ENCODE data around the gene EIF2S1.

EIF2S1 gene

GRCh38 chr14:67416810-67417209 is 56.7 kb downstream of the EIF2S1 start:
- no peak overlapping the region for H2BK5ac ChIP-seq (ENCODE audit: low read length)
- WGBS (ENCODE audit: extremely low coverage, insufficient coverage, low lambda C conversion rate) = no CpG with 5 or more reads among the region's 2 CpGs
- H3K56ac ChIP-seq (ENCODE audit: low read length) = no peak overlapping the region
- DNase-seq = no peak
- no peak overlapping the region for H3K27ac ChIP-seq (ENCODE audit: low read depth, low read length)
- no peaks in the 10 kb centered on the region for H3K79me1 ChIP-seq (ENCODE audit: low read length)
- no peak overlapping the region for H2BK15ac ChIP-seq (replicated peaks; ENCODE audit: low read depth)
- H3K18ac ChIP-seq (ENCODE audit: low read length) = no peak overlapping the region
- no peak overlapping the region for H2AK5ac ChIP-seq (ENCODE audit: low read length)
- no peaks in the 10 kb centered on the region for H3K4me1 ChIP-seq (ENCODE audit: control insufficient read depth, low read depth, low read length)
- H4K5ac ChIP-seq (ENCODE audit: low read length) = no peak overlapping the region
- H3K4me2 ChIP-seq (ENCODE audit: low read length) = no peak overlapping the region
- H3K27me3 ChIP-seq (ENCODE audit: insufficient read depth, low read length, poor library complexity) = no peaks in the 10 kb centered on the region
- no peak overlapping the region for H3K23ac ChIP-seq (ENCODE audit: low read length)
- no peak overlapping the region for H2BK120ac ChIP-seq (ENCODE audit: low read depth, low read length)
- no peak overlapping the region for H3K4ac ChIP-seq (ENCODE audit: low read depth, low read length)
- H3K36me3 ChIP-seq (ENCODE audit: control insufficient read depth, insufficient read depth, low read length) = no peaks in the 10 kb centered on the region
- H4K8ac ChIP-seq (ENCODE audit: low read depth, low read length) = no peak overlapping the region
- no peaks in the 10 kb centered on the region for H3K79me2 ChIP-seq (ENCODE audit: control insufficient read depth, insufficient read depth, low read length)
- H3K4me3 ChIP-seq (ENCODE audit: low read length) = no peak overlapping the region
- H3K9ac ChIP-seq (ENCODE audit: low read length) = no peak overlapping the region

- Histone ChIP-seq H3K56ac (ENCODE audit: low read length) (no peak overlapping the region), H3K27ac (ENCODE audit: low read depth, low read length) (no peak overlapping the region), H3K79me1 (ENCODE audit: low read length) (no peaks in the 10 kb centered on the region), H3K36me3 (ENCODE audit: control insufficient read depth, insufficient read depth, low read length) (no peaks in the 10 kb centered on the region), H3K4ac (ENCODE audit: low read depth, low read length) (no peak overlapping the region), H2BK5ac (ENCODE audit: low read length) (no peak overlapping the region), H4K5ac (ENCODE audit: low read length) (no peak overlapping the region), H3K9ac (ENCODE audit: low read length) (no peak overlapping the region), H3K4me3 (ENCODE audit: low read length) (no peak overlapping the region), H3K23ac (ENCODE audit: low read length) (no peak overlapping the region), H2AK5ac (ENCODE audit: low read length) (no peak overlapping the region), H3K18ac (ENCODE audit: low read length) (no peak overlapping the region), H2BK120ac (ENCODE audit: low read depth, low read length) (no peak overlapping the region), H3K79me2 (ENCODE audit: control insufficient read depth, insufficient read depth, low read length) (no peaks in the 10 kb centered on the region), H3K4me1 (ENCODE audit: control insufficient read depth, low read depth, low read length) (no peaks in the 10 kb centered on the region), H3K27me3 (ENCODE audit: insufficient read depth, low read length, poor library complexity) (no peaks in the 10 kb centered on the region), H3K4me2 (ENCODE audit: low read length) (no peak overlapping the region), H2BK15ac (replicated peaks; ENCODE audit: low read depth) (no peak overlapping the region), H4K8ac (ENCODE audit: low read depth, low read length) (no peak overlapping the region)
- WGBS (ENCODE audit: extremely low coverage, insufficient coverage, low lambda C conversion rate) = no CpG with 5 or more reads among the region's 3 CpGs
- DNase-seq = no peak
Observed at GRCh38 chr14:67417633-67418032, 57.5 kb downstream of the EIF2S1 start.

- H4K5ac ChIP-seq (ENCODE audit: low read length) = no peak overlapping the region
- H3K79me2 ChIP-seq (ENCODE audit: control insufficient read depth, insufficient read depth, low read length) = no peaks in the 10 kb centered on the region
- WGBS (ENCODE audit: extremely low coverage, insufficient coverage, low lambda C conversion rate) = no CpG with 5 or more reads among the region's 11 CpGs
- H3K9ac ChIP-seq (ENCODE audit: low read length) = no peak overlapping the region
- H3K27ac ChIP-seq (ENCODE audit: low read depth, low read length) = no peak overlapping the region
- H3K79me1 ChIP-seq (ENCODE audit: low read length) = no peaks in the 10 kb centered on the region
- no peak overlapping the region for H2BK15ac ChIP-seq (replicated peaks; ENCODE audit: low read depth)
- no peak overlapping the region for H4K8ac ChIP-seq (ENCODE audit: low read depth, low read length)
- H3K56ac ChIP-seq (ENCODE audit: low read length) = no peak overlapping the region
- H3K4ac ChIP-seq (ENCODE audit: low read depth, low read length) = no peak overlapping the region
- H2BK120ac ChIP-seq (ENCODE audit: low read depth, low read length) = no peak overlapping the region
- no peak overlapping the region for H2AK5ac ChIP-seq (ENCODE audit: low read length)
- H3K4me3 ChIP-seq (ENCODE audit: low read length) = no peak overlapping the region
- H3K36me3 ChIP-seq (ENCODE audit: control insufficient read depth, insufficient read depth, low read length) = no peaks in the 10 kb centered on the region
- no peak for DNase-seq
- no peak overlapping the region for H3K23ac ChIP-seq (ENCODE audit: low read length)
- no peak overlapping the region for H3K18ac ChIP-seq (ENCODE audit: low read length)
- H2BK5ac ChIP-seq (ENCODE audit: low read length) = no peak overlapping the region
- no peaks in the 10 kb centered on the region for H3K4me1 ChIP-seq (ENCODE audit: control insufficient read depth, low read depth, low read length)
- no peak overlapping the region for H3K4me2 ChIP-seq (ENCODE audit: low read length)
- H3K27me3 ChIP-seq (ENCODE audit: insufficient read depth, low read length, poor library complexity) = no peaks in the 10 kb centered on the region
Observed at GRCh38 chr14:67418401-67419191, 58.5 kb downstream of the EIF2S1 start.

GRCh38 chr14:67420102-67420739 is 60.1 kb downstream of the EIF2S1 start:
- Histone ChIP-seq H3K9ac (ENCODE audit: low read length) (no peak overlapping the region), H3K4me2 (ENCODE audit: low read length) (no peak overlapping the region), H3K4ac (ENCODE audit: low read depth, low read length) (no peak overlapping the region), H4K8ac (ENCODE audit: low read depth, low read length) (no peak overlapping the region), H3K4me3 (ENCODE audit: low read length) (no peak overlapping the region), H3K27me3 (ENCODE audit: insufficient read depth, low read length, poor library complexity) (no peaks in the 10 kb centered on the region), H3K18ac (ENCODE audit: low read length) (no peak overlapping the region), H2BK15ac (replicated peaks; ENCODE audit: low read depth) (no peak overlapping the region), H3K36me3 (ENCODE audit: control insufficient read depth, insufficient read depth, low read length) (no peaks in the 10 kb centered on the region), H3K79me2 (ENCODE audit: control insufficient read depth, insufficient read depth, low read length) (no peaks in the 10 kb centered on the region), H2AK5ac (ENCODE audit: low read length) (no peak overlapping the region), H3K4me1 (ENCODE audit: control insufficient read depth, low read depth, low read length) (no peaks in the 10 kb centered on the region), H2BK120ac (ENCODE audit: low read depth, low read length) (no peak overlapping the region), H3K23ac (ENCODE audit: low read length) (no peak overlapping the region), H3K56ac (ENCODE audit: low read length) (no peak overlapping the region), H3K27ac (ENCODE audit: low read depth, low read length) (no peak overlapping the region), H4K5ac (ENCODE audit: low read length) (no peak overlapping the region), H3K79me1 (ENCODE audit: low read length) (no peaks in the 10 kb centered on the region), H2BK5ac (ENCODE audit: low read length) (no peak overlapping the region)
- DNase-seq = peak; percentile 71
- WGBS (ENCODE audit: extremely low coverage, insufficient coverage, low lambda C conversion rate) = no CpG with 5 or more reads among the region's 12 CpGs

- no peak overlapping the region for H4K8ac ChIP-seq (ENCODE audit: low read depth, low read length)
- no peaks in the 10 kb centered on the region for H3K79me1 ChIP-seq (ENCODE audit: low read length)
- H3K4ac ChIP-seq (ENCODE audit: low read depth, low read length) = no peak overlapping the region
- H3K56ac ChIP-seq (ENCODE audit: low read length) = no peak overlapping the region
- no peak for DNase-seq
- no peak overlapping the region for H3K23ac ChIP-seq (ENCODE audit: low read length)
- H2BK15ac ChIP-seq (replicated peaks; ENCODE audit: low read depth) = no peak overlapping the region
- no peak overlapping the region for H2BK5ac ChIP-seq (ENCODE audit: low read length)
- no peaks in the 10 kb centered on the region for H3K36me3 ChIP-seq (ENCODE audit: control insufficient read depth, insufficient read depth, low read length)
- no CpG with 5 or more reads among the region's 11 CpGs for WGBS (ENCODE audit: extremely low coverage, insufficient coverage, low lambda C conversion rate)
- no peak overlapping the region for H2BK120ac ChIP-seq (ENCODE audit: low read depth, low read length)
- H3K9ac ChIP-seq (ENCODE audit: low read length) = no peak overlapping the region
- no peak overlapping the region for H3K18ac ChIP-seq (ENCODE audit: low read length)
- H4K5ac ChIP-seq (ENCODE audit: low read length) = no peak overlapping the region
- H3K27me3 ChIP-seq (ENCODE audit: insufficient read depth, low read length, poor library complexity) = no peaks in the 10 kb centered on the region
- no peak overlapping the region for H3K4me3 ChIP-seq (ENCODE audit: low read length)
- H3K4me1 ChIP-seq (ENCODE audit: control insufficient read depth, low read depth, low read length) = no peaks in the 10 kb centered on the region
- H3K27ac ChIP-seq (ENCODE audit: low read depth, low read length) = no peak overlapping the region
- H3K79me2 ChIP-seq (ENCODE audit: control insufficient read depth, insufficient read depth, low read length) = no peaks in the 10 kb centered on the region
- H3K4me2 ChIP-seq (ENCODE audit: low read length) = no peak overlapping the region
- no peak overlapping the region for H2AK5ac ChIP-seq (ENCODE audit: low read length)
Observed at GRCh38 chr14:67421356-67422224, 61.5 kb downstream of the EIF2S1 start.

Data from mesendoderm (in vitro differentiated cells).